Karpas-422 (cell line): ENCODE results near the gene PRXL2B. TPM values are rescaled to one million over a fixed set of nuclear protein-coding genes. Genes with fewer than 3 reads are reported as not detected.
"Not testable (repeated sequence)": the region's sequence is repeated elsewhere in the genome, so short reads cannot be mapped to it uniquely, and the experiment has no call there.

Experiments used
- DNase-seq: peaks from one replicate; pipeline ENCODE4 v3.0.0-alpha.2; 2015
- H2AFZ ChIP-seq: fragments of 200-600 bp; sonication (generic); 2 replicates; pipeline ENCODE4 v1.6.1; 2014; ENCODE audit warnings: antibody characterized with exemption, low read length, mixed read lengths
- H3K27ac ChIP-seq: fragments of 200-600 bp; sonication (generic); 2 replicates; pipeline ENCODE4 v1.5.1; 2014; ENCODE audit warnings: mild to moderate bottlenecking, low read length, moderate library complexity
- H3K27me3 ChIP-seq: fragments of 200-600 bp; sonication (generic); 2 replicates; pipeline ENCODE4 v1.6.1; 2014; ENCODE audit warnings: low read length, mixed read lengths
- H3K36me3 ChIP-seq: fragments of 200-600 bp; sonication (generic); 2 replicates; pipeline ENCODE4 v1.6.1; 2014; ENCODE audit warnings: low read length, mixed read lengths; ENCODE audit not compliant: insufficient read depth
- H3K4me1 ChIP-seq: fragments of 200-600 bp; sonication (generic); 2 replicates; pipeline ENCODE4 v1.6.1; 2014; ENCODE audit warnings: mild to moderate bottlenecking, low read length, mixed read lengths
- H3K4me2 ChIP-seq: fragments of 200-600 bp; sonication (generic); 2 replicates; pipeline ENCODE4 v1.6.1; 2014; ENCODE audit warnings: low read length, low read depth, mild to moderate bottlenecking; ENCODE audit not compliant: poor library complexity, severe bottlenecking
- H3K4me3 ChIP-seq: fragments of 200-600 bp; sonication (generic); 2 replicates; pipeline ENCODE4 v1.5.1; 2014; ENCODE audit warnings: mild to moderate bottlenecking, antibody characterized with exemption, low read length, mixed read lengths
- H3K79me2 ChIP-seq: fragments of 200-600 bp; sonication (generic); 2 replicates; pipeline ENCODE4 v1.6.1; 2014; ENCODE audit warnings: mild to moderate bottlenecking, low read length, mixed read lengths
- H3K9ac ChIP-seq: fragments of 200-600 bp; sonication (generic); 2 replicates; pipeline ENCODE4 v1.6.0; 2014; ENCODE audit warnings: low read length
- H3K9me2 ChIP-seq: fragments of 200-600 bp; sonication (generic), shearing (Covaris generic); replicated peaks from 2 replicates; pipeline ENCODE4 v1.6.0; 2014; ENCODE audit warnings: mild to moderate bottlenecking, low read length, moderate library complexity; ENCODE audit not compliant: insufficient read depth
- H3K9me3 ChIP-seq: fragments of 300-700, 200-600 bp; sonication (generic); 2 replicates; pipeline ENCODE4 v1.6.1; 2014; ENCODE audit warnings: low read length, mixed read lengths
- H4K20me1 ChIP-seq: fragments of 200-600 bp; sonication (generic); 2 replicates; pipeline ENCODE4 v1.6.1; 2014; ENCODE audit warnings: mild to moderate bottlenecking, antibody characterized with exemption, low read length, low read depth; ENCODE audit not compliant: insufficient read depth
- total RNA-seq: library from RNA; depleted of rRNA; stranded (reverse); fragments of >200 nt; shearing (Covaris generic); gene quantifications from 2 replicates; pipeline ENCODE4 v1.2.3, GENCODE V29; 2014; ENCODE audit warnings: low replicate concordance

The PRXL2B gene
- total RNA-seq, 1 experiment from 2014 or later: 0.89 TPM

DNA sequence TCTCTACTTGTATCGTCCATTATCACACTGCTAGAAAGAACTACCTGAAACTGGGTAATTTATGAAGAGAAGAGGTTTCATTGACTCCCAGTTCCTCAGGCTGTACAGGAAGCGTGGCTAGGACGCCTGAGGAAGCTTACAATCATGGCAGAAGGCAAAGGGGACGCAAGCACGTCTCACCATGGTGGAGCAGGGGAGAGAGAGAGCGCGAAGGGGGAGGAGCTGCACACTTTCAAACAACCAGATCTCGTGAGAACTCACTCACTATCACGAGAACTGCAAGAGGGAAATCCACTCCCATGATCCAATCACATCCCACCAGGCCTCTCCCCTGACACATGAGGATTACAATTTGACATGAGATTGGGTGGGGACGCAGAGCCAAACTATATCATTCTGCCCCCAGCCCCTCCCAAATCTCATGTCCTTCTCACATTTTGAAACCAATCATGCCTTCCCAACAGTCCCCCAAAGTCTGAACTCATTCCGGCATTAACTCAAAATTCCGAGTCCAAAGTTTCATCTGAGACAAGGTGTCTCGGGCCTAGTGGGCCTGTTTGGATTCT lies 38.2 kb downstream of the PRXL2B start:
- Histone ChIP-seq H3K9ac (no peak overlapping the region), H3K4me2 (no peak overlapping the region), H3K9me2 (no peaks in the 10 kb centered on the region), H3K79me2 (no peaks in the 10 kb centered on the region), H3K4me3 (no peak overlapping the region), H3K4me1 (no peaks in the 10 kb centered on the region), H3K27ac (no peak overlapping the region), H2AFZ (no peak overlapping the region), H3K9me3 (no peaks in the 10 kb centered on the region), H3K27me3 (no peaks in the 10 kb centered on the region), H3K36me3 (no peaks in the 10 kb centered on the region), H4K20me1 (no peaks in the 10 kb centered on the region)
- no peak for DNase-seq

DNA sequence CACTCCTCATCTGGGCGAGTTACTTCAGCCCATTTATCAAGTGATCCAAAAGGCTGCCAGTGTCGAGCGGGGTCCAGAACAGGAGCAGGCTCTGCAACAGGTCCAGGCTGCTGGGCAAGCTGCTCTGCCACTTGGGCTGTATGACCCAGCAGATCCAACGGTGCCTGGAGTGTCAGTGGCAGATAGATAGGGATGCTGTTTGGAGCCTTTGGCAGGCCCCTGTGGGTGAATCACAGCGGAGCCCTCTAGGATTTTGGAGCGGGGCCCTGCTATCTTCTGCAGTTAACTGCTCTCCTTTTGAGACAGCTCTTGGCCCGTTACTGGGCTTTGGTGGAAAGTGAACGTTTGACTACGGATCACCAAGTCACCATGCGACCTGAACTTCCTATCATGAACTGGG lies 38.7 kb downstream of the PRXL2B start:
- Histone ChIP-seq H3K4me3 (no peak overlapping the region), H3K4me2 (no peak overlapping the region), H3K27ac (no peak overlapping the region), H3K9me3 (no peaks in the 10 kb centered on the region), H3K9ac (no peak overlapping the region), H3K4me1 (no peaks in the 10 kb centered on the region), H3K9me2 (no peaks in the 10 kb centered on the region), H4K20me1 (no peaks in the 10 kb centered on the region), H3K36me3 (no peaks in the 10 kb centered on the region), H3K79me2 (no peaks in the 10 kb centered on the region), H3K27me3 (no peaks in the 10 kb centered on the region), H2AFZ (no peak overlapping the region)
- DNase-seq: no peak

GRCh38 chr1:2625748-2626147 lies 39.2 kb downstream of the PRXL2B start:
- not testable (repeated sequence) for H3K27me3 ChIP-seq, H3K9me3 ChIP-seq, H3K27ac ChIP-seq, H3K4me1 ChIP-seq, H2AFZ ChIP-seq, H3K79me2 ChIP-seq, H4K20me1 ChIP-seq, H3K4me2 ChIP-seq, H3K36me3 ChIP-seq, H3K9ac ChIP-seq, H3K9me2 ChIP-seq, H3K4me3 ChIP-seq, DNase-seq

GRCh38 chr1:2627746-2628145 lies 41.2 kb downstream of the PRXL2B start:
- H3K4me3 ChIP-seq: no peak overlapping the region
- no peak overlapping the region for H3K4me2 ChIP-seq
- H3K9ac ChIP-seq: no peak overlapping the region
- no peaks in the 10 kb centered on the region for H3K4me1 ChIP-seq
- no peaks in the 10 kb centered on the region for H3K79me2 ChIP-seq
- no peaks in the 10 kb centered on the region for H3K36me3 ChIP-seq
- no peaks in the 10 kb centered on the region for H3K9me3 ChIP-seq
- no peaks in the 10 kb centered on the region for H4K20me1 ChIP-seq
- H3K27ac ChIP-seq: no peak overlapping the region
- H3K27me3 ChIP-seq: no peaks in the 10 kb centered on the region
- DNase-seq: no peak
- no peaks in the 10 kb centered on the region for H3K9me2 ChIP-seq
- H2AFZ ChIP-seq: no peak overlapping the region

DNA sequence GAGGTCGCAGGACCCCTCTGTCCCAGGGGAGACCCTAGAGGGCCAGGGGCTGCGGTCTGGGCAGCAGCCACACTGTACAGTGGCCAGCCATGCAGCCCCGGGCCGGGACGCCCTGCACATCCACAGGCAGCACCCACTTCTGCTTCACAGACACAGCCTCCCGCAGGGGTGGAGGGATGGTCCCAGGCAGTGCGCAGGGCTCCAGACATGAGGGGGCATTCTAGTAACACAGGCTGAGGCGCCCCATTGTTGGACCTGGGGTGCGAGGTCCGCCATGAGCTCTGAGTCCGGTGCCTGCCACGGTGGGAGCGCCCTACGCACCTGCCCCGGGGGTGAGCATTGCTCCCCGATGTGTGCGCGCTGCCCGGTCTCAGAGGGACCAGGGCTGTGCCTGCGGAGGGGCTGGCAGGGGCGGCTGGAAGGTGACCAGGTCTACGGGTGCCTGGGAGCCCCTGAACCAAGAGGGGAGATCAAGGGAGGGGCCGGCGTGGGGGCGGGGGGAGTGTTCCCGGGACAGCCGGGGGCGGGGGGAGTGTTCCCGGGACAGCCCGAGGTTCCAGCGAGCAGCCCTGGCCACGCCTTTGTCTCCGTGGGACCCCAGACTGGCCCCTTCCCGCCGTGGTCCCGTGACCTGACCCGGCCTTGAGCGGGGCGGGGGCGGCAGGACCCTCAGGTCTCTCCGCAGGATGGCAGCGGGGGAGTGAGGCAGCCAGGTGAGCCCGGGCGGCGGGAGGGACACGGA lies 41.8 kb downstream of the PRXL2B start:
- DNase-seq: no peak
- H4K20me1 ChIP-seq: no peaks in the 10 kb centered on the region

GRCh38 chr1:2628933-2629626 lies 42.5 kb downstream of the PRXL2B start:
- DNase-seq: no peak
- no peak overlapping the region for H3K9ac ChIP-seq
- no peaks in the 10 kb centered on the region for H4K20me1 ChIP-seq
- H3K27ac ChIP-seq: no peak overlapping the region
- H3K4me2 ChIP-seq: no peak overlapping the region
- no peaks in the 10 kb centered on the region for H3K4me1 ChIP-seq
- H3K9me2 ChIP-seq: no peaks in the 10 kb centered on the region
- H3K27me3 ChIP-seq: no peaks in the 10 kb centered on the region
- no peaks in the 10 kb centered on the region for H3K36me3 ChIP-seq
- no peaks in the 10 kb centered on the region for H3K9me3 ChIP-seq
- no peak overlapping the region for H3K4me3 ChIP-seq
- H2AFZ ChIP-seq: no peak overlapping the region
- H3K79me2 ChIP-seq: no peaks in the 10 kb centered on the region

More for the DNA sequence above, 41.8 kb downstream of the PRXL2B start:
- H3K36me3 ChIP-seq: no peaks in the 10 kb centered on the region
- H3K9ac ChIP-seq: no peak overlapping the region
- no peak overlapping the region for H3K27ac ChIP-seq
- no peaks in the 10 kb centered on the region for H3K27me3 ChIP-seq
- H3K4me3 ChIP-seq: no peak overlapping the region
- no peaks in the 10 kb centered on the region for H3K4me1 ChIP-seq
- H3K9me3 ChIP-seq: no peaks in the 10 kb centered on the region
- no peak overlapping the region for H3K4me2 ChIP-seq
- no peak overlapping the region for H2AFZ ChIP-seq
- no peaks in the 10 kb centered on the region for H3K9me2 ChIP-seq
- H3K79me2 ChIP-seq: no peaks in the 10 kb centered on the region

- Histone ChIP-seq H3K79me2 (no peaks in the 10 kb centered on the region), H2AFZ (no peak overlapping the region), H3K4me1 (no peaks in the 10 kb centered on the region), H3K9ac (no peak overlapping the region), H4K20me1 (no peaks in the 10 kb centered on the region), H3K4me3 (no peak overlapping the region), H3K9me3 (no peaks in the 10 kb centered on the region), H3K36me3 (no peaks in the 10 kb centered on the region), H3K4me2 (no peak overlapping the region), H3K27ac (no peak overlapping the region), H3K27me3 (no peaks in the 10 kb centered on the region), H3K9me2 (no peaks in the 10 kb centered on the region)
- no peak for DNase-seq
Observed at GRCh38 chr1:2629627-2630497, 43.3 kb downstream of the PRXL2B start.
